Thoracic aorta endothelial cell (primary cell): ENCODE data around the gene RPL13. TPM values are rescaled to one million over a fixed set of nuclear protein-coding genes. Genes with fewer than 3 reads are reported as not detected.

Source experiments
- small RNA-seq: library from RNA; depleted of rRNA; stranded (forward); fragments of <200 nt; gene quantifications from one replicate; pipeline ENCODE3, GENCODE V24; 2012
- total RNA-seq: library from RNA; depleted of rRNA; stranded (reverse); fragments of >200 nt; gene quantifications from 2 replicates; pipeline ENCODE4 v1.2.3, GENCODE V29; 2012

Gene RPL13
- 2,315 and 2,453 TPM in 2 replicates for total RNA-seq

GRCh38 chr16:89560378-89561141 is at the start of gene RPL13:
RPL13 (plus strand) TSS chr16:89560682; CDS start chr16:89560960, 278 bp downstream.

GRCh38 chr16:89575247-89576152 is 15.0 kb downstream of the RPL13 start, which contains the start of gene CPNE7:
CPNE7 (plus strand) TSS chr16:89575758; CDS start chr16:89575898, 140 bp downstream.

DNA sequence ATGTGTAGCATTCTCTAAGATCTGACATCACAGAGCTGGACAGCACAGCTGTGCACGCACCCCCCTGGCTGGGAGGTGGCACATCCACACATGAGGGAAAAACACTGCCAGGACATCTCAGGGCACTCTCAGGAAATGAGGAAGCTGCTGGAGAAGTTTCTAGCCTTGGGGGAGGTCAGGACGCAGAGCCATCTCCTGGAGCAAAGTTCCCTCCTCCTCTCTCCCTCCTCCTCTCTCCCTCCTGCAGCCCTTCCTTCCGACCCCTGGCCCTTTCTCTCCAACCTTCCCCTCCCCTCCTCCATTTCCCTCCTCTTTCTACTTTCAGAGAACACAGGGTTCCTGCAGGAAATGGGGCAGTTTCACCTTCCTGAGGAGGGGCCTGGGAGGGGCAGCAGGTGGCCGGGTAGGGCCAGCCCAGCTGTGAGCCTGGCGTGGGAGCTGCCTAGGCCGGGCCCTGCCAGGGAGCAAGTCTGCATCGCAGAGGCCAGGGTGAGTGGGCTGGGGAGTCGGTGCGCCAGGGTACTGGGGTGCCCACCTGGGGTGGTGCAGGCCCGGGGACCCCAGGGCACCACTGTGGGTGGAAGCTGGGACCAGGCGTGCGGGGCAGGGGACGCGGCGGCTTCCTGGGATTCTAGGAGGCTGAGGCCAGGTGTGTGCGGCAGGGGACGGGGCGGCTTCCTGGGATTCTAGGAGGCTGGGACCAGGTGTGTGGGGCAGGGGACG is 52.9 kb downstream of the RPL13 start, which contains the start of gene DPEP1:
Gene DPEP1, plus strand, starts transcription at position 412 of the 723 bp plus-strand sequence. CDS start 16,769 bp downstream, outside the sequence.

Small RNA genes within 50 kb of the gene (small RNA-seq; reads per million reads assigned to genes)
- not detected for gene SNORD68

Other genes with a start within 250 kb of the RPL13 start
- 105 and 128 TPM in 2 replicates for gene ANKRD11, start 70.1 kb upstream of the RPL13 start, total RNA-seq
- 111 and 119 TPM in 2 replicates for gene SPG7, start 52.3 kb upstream of the RPL13 start, total RNA-seq
- gene CPNE7, start 15.1 kb downstream of the RPL13 start, total RNA-seq = 9.3 and 9.5 TPM in 2 replicates
- 0.57 TPM in 1 of 2 replicates, not detected in the other for gene DPEP1, start 53.0 kb downstream of the RPL13 start, total RNA-seq
- 85.7 and 104 TPM in 2 replicates for gene CHMP1A, start 97.0 kb downstream of the RPL13 start, total RNA-seq
- 3.8 and 4.7 TPM in 2 replicates for gene SPATA33, start 97.2 kb downstream of the RPL13 start, total RNA-seq
- gene CDK10, start 126.0 kb downstream of the RPL13 start, total RNA-seq = 37.0 and 45.8 TPM in 2 replicates
- gene SPATA2L, start 141.0 kb downstream of the RPL13 start, total RNA-seq = 11.2 and 15.3 TPM in 2 replicates
- gene VPS9D1, start 160.2 kb downstream of the RPL13 start, total RNA-seq = 6.9 and 7.2 TPM in 2 replicates
- gene ZNF276, start 160.9 kb downstream of the RPL13 start, total RNA-seq = 24.1 and 24.9 TPM in 2 replicates